Activated naive CD8-positive, alpha-beta T cell treated with anti-CD3 and anti-CD28 coated beads, Interleukin-2, amount 50 U/mL, for 24 hours (primary cell): ENCODE measurements around the gene OLFML2A.

Source experiments
- ATAC-seq: fragments of 150-1000 bp; cut with Tn5 transposase; one replicate; pipeline ENCODE4 v1.10.0; 2021
- DNase-seq: peaks from one replicate; pipeline ENCODE4 v3.0.0; 2021
- H3K27ac Mint-ChIP-seq: one replicate; pipeline ENCODE4 v1.8.0; 2021; ENCODE audit warnings: mild to moderate bottlenecking, mixed read lengths
- H3K27me3 Mint-ChIP-seq: one replicate; pipeline ENCODE4 v1.8.0; 2021; ENCODE audit warnings: mixed read lengths
- H3K36me3 Mint-ChIP-seq: one replicate; pipeline ENCODE4 v1.8.0; 2021; ENCODE audit warnings: low read depth, mixed read lengths
- H3K4me1 Mint-ChIP-seq: one replicate; pipeline ENCODE4 v1.8.0; 2021; ENCODE audit warnings: mixed read lengths
- H3K4me3 Mint-ChIP-seq: one replicate; pipeline ENCODE4 v1.8.0; 2021; ENCODE audit warnings: mild to moderate bottlenecking, moderate library complexity, mixed read lengths
- H3K9me3 Mint-ChIP-seq: one replicate; pipeline ENCODE4 v1.8.0; 2021; ENCODE audit warnings: mixed read lengths

Gene OLFML2A

GRCh38 chr9:124779368-124780059, 2.6 kb downstream of the OLFML2A start:
- peaks cover 14% of the 10 kb centered on the region for H3K4me1 Mint-ChIP-seq
- ATAC-seq (no peak), DNase-seq (no peak)
- peaks cover 24% of the 10 kb centered on the region for H3K27me3 Mint-ChIP-seq
- H3K4me3 Mint-ChIP-seq = no peak overlapping the region
- no peaks in the 10 kb centered on the region for H3K9me3 Mint-ChIP-seq
- H3K27ac Mint-ChIP-seq = no peak overlapping the region
- H3K36me3 Mint-ChIP-seq = no peaks in the 10 kb centered on the region

- H3K4me3 Mint-ChIP-seq = no peak overlapping the region
- H3K9me3 Mint-ChIP-seq = no peaks in the 10 kb centered on the region
- no peak for ATAC-seq
- no peaks in the 10 kb centered on the region for H3K36me3 Mint-ChIP-seq
- peaks cover 11% of the 10 kb centered on the region for H3K4me1 Mint-ChIP-seq
- H3K27ac Mint-ChIP-seq = no peak overlapping the region
- peaks cover 19% of the 10 kb centered on the region for H3K27me3 Mint-ChIP-seq
- no peak for DNase-seq
Measured at GRCh38 chr9:124780060-124780756, 3.3 kb downstream of the OLFML2A start.

GRCh38 chr9:124780757-124781151, 3.8 kb downstream of the OLFML2A start:
- Mint-ChIP-seq H3K36me3 (no peaks in the 10 kb centered on the region), H3K4me1 (peaks cover 10% of the 10 kb centered on the region), H3K27me3 (peaks cover 14% of the 10 kb centered on the region), H3K4me3 (no peak overlapping the region), H3K9me3 (no peaks in the 10 kb centered on the region), H3K27ac (no peak overlapping the region)
- DNase-seq (no peak), ATAC-seq (no peak)

DNA sequence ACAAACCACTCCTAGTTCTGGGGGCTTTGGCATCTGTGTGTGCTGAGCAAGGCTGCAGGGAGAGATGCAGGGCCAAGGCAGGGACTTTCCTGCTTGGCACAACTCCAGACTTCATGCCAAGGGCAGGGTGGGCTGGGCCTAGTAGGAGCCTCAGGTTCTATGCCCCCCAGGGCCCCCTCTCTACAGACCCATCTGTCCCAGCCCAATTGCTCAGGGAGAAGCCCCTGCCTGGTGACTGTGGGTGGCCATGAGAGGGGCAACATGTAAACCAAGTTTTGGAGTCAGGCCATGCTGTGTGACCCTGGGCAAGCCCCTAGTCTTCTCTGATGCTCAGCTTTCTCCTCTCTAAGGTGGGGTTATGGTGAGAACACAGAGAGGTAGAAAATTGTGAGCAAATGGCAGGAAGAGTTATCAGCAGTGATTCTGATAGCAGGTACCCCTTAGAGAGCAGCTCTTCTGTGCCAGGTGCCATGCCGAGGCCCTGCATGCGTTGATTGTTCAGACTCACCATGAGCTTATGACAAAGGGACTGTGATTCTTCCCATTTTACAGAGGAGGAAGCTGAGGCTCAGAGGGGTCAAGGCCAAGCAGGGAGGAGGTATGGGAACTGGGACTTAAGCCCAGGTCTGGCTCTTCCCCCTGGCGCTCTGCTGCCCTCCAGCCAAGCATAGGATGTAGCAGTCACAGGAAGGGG, 5.2 kb downstream of the OLFML2A start:
- no peak overlapping the region for H3K27ac Mint-ChIP-seq
- DNase-seq (no peak), ATAC-seq (no peak)
- no peak overlapping the region for H3K4me3 Mint-ChIP-seq
- H3K9me3 Mint-ChIP-seq = no peaks in the 10 kb centered on the region
- no peaks in the 10 kb centered on the region for H3K4me1 Mint-ChIP-seq
- peaks cover 4% of the 10 kb centered on the region for H3K27me3 Mint-ChIP-seq
- H3K36me3 Mint-ChIP-seq = no peaks in the 10 kb centered on the region

DNA sequence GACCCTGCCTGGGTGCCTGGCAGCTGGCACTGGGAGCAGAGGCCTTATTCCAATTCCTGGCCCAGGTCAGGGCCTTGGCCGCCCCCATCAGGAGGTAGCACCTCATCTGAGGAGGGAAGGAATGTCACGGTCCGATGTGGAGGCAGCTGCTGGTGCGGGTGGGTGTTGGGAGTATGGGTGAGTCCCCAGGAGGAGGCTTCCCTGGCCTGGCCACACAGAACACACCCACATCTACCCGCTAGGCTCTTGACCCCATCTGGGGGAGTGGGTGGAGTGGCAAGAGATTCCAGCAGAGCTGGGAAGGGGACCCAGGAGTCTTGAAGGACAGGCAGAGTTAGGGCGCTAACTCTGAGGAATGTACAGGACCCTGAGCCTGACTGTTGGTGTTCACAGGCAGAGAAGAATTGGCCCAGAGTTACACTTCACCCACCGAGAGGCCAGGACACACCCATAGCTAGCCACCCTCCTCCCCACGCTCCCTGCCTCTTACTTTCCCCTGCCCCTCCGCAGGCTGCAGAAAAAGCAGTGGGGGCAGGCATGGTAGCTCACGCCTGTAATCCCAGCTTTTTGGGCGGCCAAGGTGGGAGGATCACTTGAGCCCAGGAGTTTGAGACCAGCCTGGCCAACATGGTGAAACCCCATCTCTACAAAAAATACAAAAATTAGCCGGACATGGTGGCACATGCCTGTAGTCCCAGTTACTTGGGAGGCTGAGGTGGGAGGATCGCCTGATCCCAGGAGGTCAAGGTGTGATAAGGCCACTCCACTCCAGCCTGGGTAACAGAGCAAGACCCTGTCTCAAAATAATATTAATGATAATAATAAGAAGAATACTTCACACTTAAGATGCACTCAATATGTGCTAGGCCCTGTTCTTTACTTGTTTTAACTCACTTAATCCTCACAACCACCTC, 6.0 kb downstream of the OLFML2A start:
- DNase-seq = no peak
- no peaks in the 10 kb centered on the region for H3K36me3 Mint-ChIP-seq
- peaks cover 2% of the 10 kb centered on the region for H3K27me3 Mint-ChIP-seq
- no peak overlapping the region for H3K4me3 Mint-ChIP-seq
- no peaks in the 10 kb centered on the region for H3K4me1 Mint-ChIP-seq
- no peaks in the 10 kb centered on the region for H3K9me3 Mint-ChIP-seq
- H3K27ac Mint-ChIP-seq = no peak overlapping the region
- no peak for ATAC-seq

- H3K4me1 Mint-ChIP-seq = no peaks in the 10 kb centered on the region
- no peak for ATAC-seq
Measured at GRCh38 chr9:124783830-124784229, 6.9 kb downstream of the OLFML2A start.

GRCh38 chr9:124784509-124784908, 7.6 kb downstream of the OLFML2A start:
- no peak for ATAC-seq
- no peaks in the 10 kb centered on the region for H3K36me3 Mint-ChIP-seq
- no peak overlapping the region for H3K27ac Mint-ChIP-seq
- H3K4me3 Mint-ChIP-seq = no peak overlapping the region
- H3K9me3 Mint-ChIP-seq = no peaks in the 10 kb centered on the region
- H3K27me3 Mint-ChIP-seq = peaks cover 2% of the 10 kb centered on the region
- H3K4me1 Mint-ChIP-seq = no peaks in the 10 kb centered on the region
- no peak for DNase-seq

More at GRCh38 chr9:124783830-124784229, 6.9 kb downstream of the OLFML2A start:
- peaks cover 2% of the 10 kb centered on the region for H3K27me3 Mint-ChIP-seq
- no peaks in the 10 kb centered on the region for H3K36me3 Mint-ChIP-seq
- H3K4me3 Mint-ChIP-seq = no peak overlapping the region
- no peaks in the 10 kb centered on the region for H3K9me3 Mint-ChIP-seq
- no peak for DNase-seq
- no peak overlapping the region for H3K27ac Mint-ChIP-seq

GRCh38 chr9:124786881-124787573, 10.1 kb downstream of the OLFML2A start:
- Mint-ChIP-seq H3K36me3 (no peaks in the 10 kb centered on the region), H3K9me3 (no peaks in the 10 kb centered on the region), H3K4me1 (no peaks in the 10 kb centered on the region), H3K27me3 (no peaks in the 10 kb centered on the region), H3K27ac (no peak overlapping the region), H3K4me3 (no peak overlapping the region)
- DNase-seq (no peak), ATAC-seq (no peak)

DNA sequence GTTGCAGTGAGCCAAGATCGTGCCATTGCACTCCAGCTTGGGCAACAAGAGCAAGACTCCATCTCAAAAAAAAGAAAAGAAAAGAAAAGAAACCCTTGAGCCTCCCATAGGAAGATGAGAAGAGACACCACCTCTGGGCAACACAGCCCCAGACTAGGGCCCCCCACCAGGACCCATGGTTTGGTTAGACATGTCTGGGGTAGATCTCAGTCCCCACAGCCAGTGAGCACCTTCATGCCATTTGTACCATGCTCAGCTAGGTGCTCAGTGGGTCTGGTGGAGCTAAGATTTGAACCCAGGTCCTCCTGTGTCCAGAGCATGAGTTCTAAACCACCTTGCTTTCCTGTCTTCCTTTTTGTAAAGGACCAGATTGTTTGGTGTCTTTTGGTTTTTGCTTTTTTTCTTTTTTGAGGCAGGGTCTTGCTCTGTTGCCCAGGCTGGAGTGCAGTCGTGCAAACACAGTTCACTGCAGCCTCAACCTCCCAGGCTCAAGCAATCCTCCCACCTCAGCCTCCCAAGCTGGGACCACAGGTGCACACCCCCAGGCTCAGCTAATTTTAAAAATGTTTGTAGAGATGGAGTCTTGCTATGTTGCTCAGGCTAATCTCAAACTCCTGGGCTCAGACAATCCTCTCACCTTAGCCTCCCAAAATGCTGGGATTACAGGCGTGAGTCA, 11.7 kb downstream of the OLFML2A start:
- Mint-ChIP-seq H3K27ac (no peak overlapping the region), H3K36me3 (no peaks in the 10 kb centered on the region), H3K27me3 (peaks cover 2% of the 10 kb centered on the region), H3K4me1 (no peaks in the 10 kb centered on the region), H3K4me3 (no peak overlapping the region), H3K9me3 (no peaks in the 10 kb centered on the region)
- DNase-seq = no peak
- ATAC-seq = no peak

DNA sequence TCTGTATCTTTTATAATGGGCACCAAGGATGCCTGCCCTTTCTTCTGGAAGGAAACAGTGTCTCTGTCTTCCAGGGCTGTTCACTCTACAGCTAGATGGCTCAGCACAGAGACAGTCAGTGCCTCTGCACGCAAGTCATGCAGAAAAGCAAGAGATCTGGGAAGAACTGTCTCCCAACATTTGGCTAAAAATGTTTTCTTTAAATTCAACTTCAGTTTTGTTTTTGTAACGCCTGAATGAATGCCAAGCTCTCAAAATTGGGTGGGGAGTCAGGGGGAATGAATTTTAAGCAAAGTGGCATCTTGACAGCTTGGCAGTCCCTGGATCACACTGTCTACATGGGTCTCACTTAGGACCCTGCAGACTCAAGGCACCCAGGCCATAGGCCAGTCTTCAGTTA, 12.6 kb downstream of the OLFML2A start:
- ATAC-seq (no peak), DNase-seq (no peak)
- no peak overlapping the region for H3K27ac Mint-ChIP-seq
- H3K36me3 Mint-ChIP-seq = no peaks in the 10 kb centered on the region
- no peak overlapping the region for H3K4me3 Mint-ChIP-seq
- H3K4me1 Mint-ChIP-seq = no peaks in the 10 kb centered on the region
- peaks cover 6% of the 10 kb centered on the region for H3K27me3 Mint-ChIP-seq
- H3K9me3 Mint-ChIP-seq = no peaks in the 10 kb centered on the region

DNA sequence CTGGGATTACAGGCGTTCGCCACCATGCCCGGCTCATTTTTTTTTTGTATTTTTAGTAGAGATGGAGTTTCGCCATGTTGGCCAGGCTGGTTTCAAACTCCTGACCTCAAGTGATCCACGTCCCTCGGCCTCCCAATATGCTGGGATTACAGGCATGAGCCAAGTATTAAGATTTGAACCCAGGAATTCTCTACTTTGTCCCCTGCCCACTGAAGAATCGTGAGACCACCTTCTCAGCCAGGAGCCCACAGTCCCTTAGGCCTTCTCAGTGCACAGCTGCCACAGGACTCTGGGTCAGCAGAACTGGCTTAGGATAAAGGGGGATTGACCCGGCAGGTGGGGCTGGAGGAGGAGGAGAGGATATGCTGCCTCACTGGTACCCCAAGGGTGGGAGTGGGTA, 13.4 kb downstream of the OLFML2A start:
- Mint-ChIP-seq H3K9me3 (no peaks in the 10 kb centered on the region), H3K4me1 (no peaks in the 10 kb centered on the region), H3K27me3 (peaks cover 6% of the 10 kb centered on the region), H3K27ac (no peak overlapping the region), H3K4me3 (no peak overlapping the region), H3K36me3 (no peaks in the 10 kb centered on the region)
- DNase-seq (no peak), ATAC-seq (no peak)

DNA sequence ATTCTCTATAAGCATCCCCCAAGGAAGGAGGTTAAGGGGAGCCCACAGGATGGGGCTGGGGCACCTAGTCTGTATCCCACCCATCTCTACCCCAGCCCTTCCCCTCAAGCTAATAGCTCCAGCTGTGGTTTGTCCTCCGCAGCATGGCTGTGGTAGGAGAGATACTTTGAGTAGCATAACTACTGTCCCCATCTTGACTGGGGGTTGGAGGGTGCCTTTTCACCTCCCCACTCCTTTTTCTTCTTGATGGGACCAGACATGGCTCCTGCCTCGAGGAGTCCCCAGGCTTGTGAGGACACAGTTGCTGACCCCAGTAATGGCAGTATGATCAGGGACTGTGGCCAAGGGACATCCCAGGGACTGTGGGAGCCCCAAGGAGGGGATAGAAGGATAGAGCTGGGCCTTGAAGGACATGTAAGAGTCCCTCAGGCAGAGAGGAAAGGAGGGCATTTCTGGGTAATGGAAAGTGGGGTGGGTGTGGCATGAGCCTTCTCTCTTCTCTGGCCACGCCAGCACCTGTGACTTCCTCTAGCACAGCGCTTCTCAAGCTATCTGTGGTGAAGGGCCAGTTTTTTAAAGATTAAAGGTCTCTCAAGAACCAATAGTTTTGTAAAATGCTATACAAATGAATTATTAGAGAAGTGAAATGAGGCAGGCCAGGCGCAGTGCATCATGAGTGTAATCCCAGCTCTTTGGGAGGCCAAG, 14.0 kb downstream of the OLFML2A start:
- Mint-ChIP-seq H3K27me3 (peaks cover 6% of the 10 kb centered on the region), H3K4me1 (no peaks in the 10 kb centered on the region), H3K27ac (no peak overlapping the region), H3K36me3 (no peaks in the 10 kb centered on the region), H3K4me3 (no peak overlapping the region), H3K9me3 (no peaks in the 10 kb centered on the region)
- DNase-seq (no peak), ATAC-seq (no peak)
